HepG2 (cell line): Measurements from ENCODE around the gene ZNF792. TPM values are rescaled to one million over a fixed set of nuclear protein-coding genes. Genes with fewer than 3 reads are reported as not detected.
A peak's percentile ranks its signal among the peaks of the same experiment; 100 is the strongest.

ENCODE experiments used
- CREB3 ChIP-seq: sonication (generic); formaldehyde crosslinking; IDR thresholded peaks from 2 replicates; pipeline ENCODE4 v1.5.0; 2020; ENCODE audit warnings: missing genetic modification reagents
- ESRRA ChIP-seq: sonication (generic); formaldehyde crosslinking; IDR thresholded peaks from 2 replicates; pipeline ENCODE4 v1.5.1; 2020; ENCODE audit warnings: mild to moderate bottlenecking, low read depth, missing genetic modification reagents
- HIC2 ChIP-seq: sonication (generic); formaldehyde crosslinking; IDR thresholded peaks from 2 replicates; pipeline ENCODE4 v1.9.0; 2022; ENCODE audit warnings: low read depth, missing genetic modification reagents
- HNRNPL ChIP-seq: fragments of 200-400 bp; formaldehyde crosslinking; IDR thresholded peaks from 2 replicates; pipeline ENCODE4 v1.6.1; 2017; ENCODE audit warnings: mild to moderate bottlenecking, low read depth, low read length
- IRF2 ChIP-seq: IDR thresholded peaks from 2 replicates; pipeline ENCODE4 v1.6.1; 2018; ENCODE audit warnings: missing genetic modification reagents, missing compliant biosample characterization
- MED8 ChIP-seq: sonication (generic); formaldehyde crosslinking; IDR thresholded peaks from 2 replicates; pipeline ENCODE4 v1.8.1; 2023; ENCODE audit warnings: mild to moderate bottlenecking, missing genetic modification reagents; ENCODE audit not compliant: insufficient replicate concordance
- MEIS2 ChIP-seq: sonication (generic); formaldehyde crosslinking; IDR thresholded peaks from 2 replicates; pipeline ENCODE4 v1.9.0; 2021; ENCODE audit warnings: mild to moderate bottlenecking, missing genetic modification reagents
- NBN ChIP-seq: fragments of 450-650 bp; conservative IDR thresholded peaks from 2 replicates; pipeline ENCODE4 v1.6.1; 2017
- PTBP1 ChIP-seq: fragments of 200-400 bp; formaldehyde crosslinking; IDR thresholded peaks from 2 replicates; pipeline ENCODE4 v1.6.1; 2018; ENCODE audit warnings: low read length, low read depth; ENCODE audit not compliant: poor library complexity, severe bottlenecking
- RBM22 ChIP-seq: fragments of 200-400 bp; formaldehyde crosslinking; optimal IDR thresholded peaks from 2 replicates; pipeline ENCODE3; 2017; ENCODE audit warnings: mild to moderate bottlenecking, low read length, moderate library complexity
- RORA ChIP-seq: sonication (generic); formaldehyde crosslinking; IDR thresholded peaks from 2 replicates; pipeline ENCODE4 v1.5.0; 2020; ENCODE audit warnings: mild to moderate bottlenecking, missing genetic modification reagents, moderate library complexity
- SP140L ChIP-seq: sonication (generic); formaldehyde crosslinking; IDR thresholded peaks from 2 replicates; pipeline ENCODE4 v1.4.0; 2020; ENCODE audit warnings: missing genetic modification reagents, borderline replicate concordance
- STAT6 ChIP-seq: sonication (generic); formaldehyde crosslinking; IDR thresholded peaks from 2 replicates; pipeline ENCODE4 v1.4.0; 2020; ENCODE audit warnings: missing genetic modification reagents, mild to moderate bottlenecking, borderline replicate concordance
- TCF12 ChIP-seq, 2 experiments: fragments of 450-650 bp in 1 of 2; sonication (generic) in 1 of 2; formaldehyde crosslinking in 1 of 2; IDR thresholded peaks; 2 replicates each; pipeline versions ENCODE4 v1.6.1 to v1.8.0; 2017 to 2022; ENCODE audit warnings: antibody characterized with exemption in 1 of 2, mild to moderate bottlenecking in 1 of 2, missing genetic modification reagents in 1 of 2, moderate library complexity in 1 of 2
- TOPORS ChIP-seq: sonication (generic); formaldehyde crosslinking; IDR thresholded peaks from 2 replicates; pipeline ENCODE4 v1.8.0; 2023; ENCODE audit warnings: mild to moderate bottlenecking, missing genetic modification reagents
- TP53 ChIP-seq: sonication (generic); formaldehyde crosslinking; conservative IDR thresholded peaks from 2 replicates; pipeline ENCODE4 v1.4.0; 2020; ENCODE audit warnings: missing genetic modification reagents
- ZNF251 ChIP-seq: sonication (generic); formaldehyde crosslinking; IDR thresholded peaks from 2 replicates; pipeline ENCODE4 v1.9.0; 2021; ENCODE audit warnings: mild to moderate bottlenecking, missing genetic modification reagents
- ZNF331 ChIP-seq: sonication (generic); formaldehyde crosslinking; IDR thresholded peaks from 2 replicates; pipeline ENCODE4 v1.4.0; 2020; ENCODE audit warnings: missing genetic modification reagents
- ZNF574 ChIP-seq: sonication (generic); formaldehyde crosslinking; IDR thresholded peaks from 2 replicates; pipeline ENCODE4 v1.4.0; 2020; ENCODE audit warnings: missing genetic modification reagents
- ZNF788 ChIP-seq: sonication (generic); formaldehyde crosslinking; IDR thresholded peaks from 2 replicates; pipeline ENCODE4 v1.5.0; 2020; ENCODE audit warnings: mild to moderate bottlenecking, missing genetic modification reagents, borderline replicate concordance
- ZNF792 ChIP-seq: IDR thresholded peaks from 2 replicates; pipeline ENCODE4 v1.6.1; 2016
- ZSCAN31 ChIP-seq: sonication (generic); formaldehyde crosslinking; IDR thresholded peaks from 2 replicates; pipeline ENCODE4 v1.5.0; 2020; ENCODE audit warnings: low read depth, mild to moderate bottlenecking, missing genetic modification reagents
- polyA plus RNA-seq, 8 experiments: library from polyadenylated mRNA; depleted of rRNA in 3 of 8; stranded (reverse) in 7 of 8; unstranded in 1 of 8; fragments of >200 nt; fragmentation: Illumina TruSeq in 4 of 8; extraction: Trizol in 4 of 8; gene quantifications; 2 replicates each; pipeline versions ENCODE4 v1.2.1 to v1.2.3, GENCODE V29; 2011 to 2016; ENCODE audit warnings: low read depth in 4 of 8, missing spikeins in 1 of 8, mixed read lengths in 1 of 8; ENCODE audit not compliant: insufficient read depth in 1 of 8
- total RNA-seq, 5 experiments: library from RNA; depleted of rRNA; stranded (reverse); fragments of >200 nt; fragmentation: Illumina TruSeq; extraction: Trizol; gene quantifications; 2 replicates each; pipeline ENCODE4 v1.2.3, GENCODE V29; 2016; ENCODE audit warnings: low read depth in 1 of 5

The ZNF792 gene
- total and polyA plus RNA-seq, 2 of the 13 experiments (the other 11 are each of a cell fraction or from before 2014, with no cell fraction given) = 5.5 to 11.5 TPM

GRCh38 chr19:34994286-34994642 is 30.2 kb upstream of the ZNF792 start (continued):
- TF ChIP-seq MED8 (CRISPR knock-in tag) (no peak), ZNF331 (no peak), ZNF788 (CRISPR knock-in tag) (0 out of 2 replicates have a peak, but pooled peaks have one; percentile 36), PTBP1 (no peak), RBM22 (no peak), ZNF251 (CRISPR knock-in tag) (no peak), TCF12 (IDR thresholded peaks at IDR 0.05) (no peak), TCF12 (CRISPR knock-in tag; IDR thresholded peaks at IDR 0.05) (no peak), STAT6 (CRISPR knock-in tag) (no peak), ESRRA (CRISPR knock-in tag) (no peak), MEIS2 (0 out of 2 replicates have a peak, but pooled peaks have one; percentile 37), ZSCAN31 (CRISPR knock-in tag) (peak; percentile 23; the same call in 1 of the 2 replicates), HIC2 (CRISPR knock-in tag) (no peak), ZNF574 (CRISPR knock-in tag) (no peak), CREB3 (CRISPR knock-in tag) (no peak), NBN (no peak), TP53 (CRISPR knock-in tag) (no peak), TOPORS (no peak), ZNF792 (no peak), HNRNPL (no peak), SP140L (no peak), IRF2 (CRISPR knock-in tag) (no peak), RORA (CRISPR knock-in tag) (no peak)
